ENCODE measurements around the gene MPZL3.

The MPZL3 gene

GRCh38 chr11:118216621-118217481, 35.3 kb downstream of the MPZL3 start:
- no peak overlapping the region for H3K4me3 ChIP-seq

GRCh38 chr11:118215765-118216164, 36.4 kb downstream of the MPZL3 start:
- Histone ChIP-seq H3K4me3 (no peak overlapping the region), H3K9ac (ENCODE audit: insufficient read length) (no peak overlapping the region), H3K36me3 (ENCODE audit: insufficient read depth, low read length) (no peaks in the 10 kb centered on the region), H3K27ac (no peak overlapping the region), H3K9me3 (ENCODE audit: low read depth, low read length) (no peaks in the 10 kb centered on the region)
- no peak for DNase-seq (ENCODE audit: low read depth, low spot score)
- no peak for TF ChIP-seq FOXP2 (optimal IDR thresholded peaks at IDR 0.05; ENCODE audit: control extremely low read depth, extremely low read length, insufficient read depth)
- no peak for TF ChIP-seq POLR2AphosphoS5 (IDR thresholded peaks at IDR 0.05; ENCODE audit: borderline replicate concordance, low read depth, low read length)
- no peak for TF ChIP-seq EZH2 (IDR thresholded peaks at IDR 0.05)

More at GRCh38 chr11:118216621-118217481, 35.3 kb downstream of the MPZL3 start:
- Histone ChIP-seq H3K9me3 (ENCODE audit: low read depth, low read length) (no peaks in the 10 kb centered on the region), H3K27ac (no peak overlapping the region), H3K9ac (ENCODE audit: insufficient read length) (no peak overlapping the region), H3K36me3 (ENCODE audit: insufficient read depth, low read length) (no peaks in the 10 kb centered on the region)
- no peak for DNase-seq (ENCODE audit: low read depth, low spot score)
- TF ChIP-seq EZH2 (IDR thresholded peaks at IDR 0.05), result no peak
- no peak for TF ChIP-seq POLR2AphosphoS5 (IDR thresholded peaks at IDR 0.05; ENCODE audit: borderline replicate concordance, low read depth, low read length)
- no peak for TF ChIP-seq FOXP2 (optimal IDR thresholded peaks at IDR 0.05; ENCODE audit: control extremely low read depth, extremely low read length, insufficient read depth)

- TF ChIP-seq POLR2AphosphoS5 (IDR thresholded peaks at IDR 0.05; ENCODE audit: borderline replicate concordance, low read depth, low read length) (no peak), EZH2 (IDR thresholded peaks at IDR 0.05) (no peak), FOXP2 (optimal IDR thresholded peaks at IDR 0.05; ENCODE audit: control extremely low read depth, extremely low read length, insufficient read depth) (no peak)
- H3K27ac ChIP-seq, result no peak overlapping the region
- no peaks in the 10 kb centered on the region for H3K9me3 ChIP-seq (ENCODE audit: low read depth, low read length)
- no peak overlapping the region for H3K4me3 ChIP-seq
- H3K36me3 ChIP-seq (ENCODE audit: insufficient read depth, low read length), result no peaks in the 10 kb centered on the region
- H3K9ac ChIP-seq (ENCODE audit: insufficient read length), result no peak overlapping the region
- DNase-seq (ENCODE audit: low read depth, low spot score), result no peak
Observed at GRCh38 chr11:118215262-118215661, 36.9 kb downstream of the MPZL3 start.

GRCh38 chr11:118214210-118214914, 37.8 kb downstream of the MPZL3 start:
- no peak overlapping the region for H3K9ac ChIP-seq (ENCODE audit: insufficient read length)
- no peak for DNase-seq (ENCODE audit: low read depth, low spot score)
- H3K27ac ChIP-seq, result no peak overlapping the region
- no peaks in the 10 kb centered on the region for H3K36me3 ChIP-seq (ENCODE audit: insufficient read depth, low read length)
- TF ChIP-seq EZH2 (IDR thresholded peaks at IDR 0.05), result no peak
- TF ChIP-seq FOXP2 (optimal IDR thresholded peaks at IDR 0.05; ENCODE audit: control extremely low read depth, extremely low read length, insufficient read depth), result no peak
- TF ChIP-seq POLR2AphosphoS5 (IDR thresholded peaks at IDR 0.05; ENCODE audit: borderline replicate concordance, low read depth, low read length), result no peak
- no peak overlapping the region for H3K4me3 ChIP-seq
- no peaks in the 10 kb centered on the region for H3K9me3 ChIP-seq (ENCODE audit: low read depth, low read length)

- no peak for TF ChIP-seq POLR2AphosphoS5 (IDR thresholded peaks at IDR 0.05; ENCODE audit: borderline replicate concordance, low read depth, low read length)
- no peak for TF ChIP-seq EZH2 (IDR thresholded peaks at IDR 0.05)
Observed at GRCh38 chr11:118213781-118214180, 38.4 kb downstream of the MPZL3 start.

GRCh38 chr11:118213201-118213600, 39.0 kb downstream of the MPZL3 start:
- TF ChIP-seq EZH2 (IDR thresholded peaks at IDR 0.05), result no peak
- no peak for TF ChIP-seq FOXP2 (optimal IDR thresholded peaks at IDR 0.05; ENCODE audit: control extremely low read depth, extremely low read length, insufficient read depth)
- TF ChIP-seq POLR2AphosphoS5 (IDR thresholded peaks at IDR 0.05; ENCODE audit: borderline replicate concordance, low read depth, low read length), result no peak
- Histone ChIP-seq H3K36me3 (ENCODE audit: insufficient read depth, low read length) (no peaks in the 10 kb centered on the region), H3K27ac (no peak overlapping the region), H3K9ac (ENCODE audit: insufficient read length) (no peak overlapping the region), H3K9me3 (ENCODE audit: low read depth, low read length) (no peaks in the 10 kb centered on the region), H3K4me3 (no peak overlapping the region)
- no peak for DNase-seq (ENCODE audit: low read depth, low spot score)

More at GRCh38 chr11:118213781-118214180, 38.4 kb downstream of the MPZL3 start:
- no peaks in the 10 kb centered on the region for H3K36me3 ChIP-seq (ENCODE audit: insufficient read depth, low read length)
- no peak overlapping the region for H3K27ac ChIP-seq
- no peak for DNase-seq (ENCODE audit: low read depth, low spot score)
- H3K4me3 ChIP-seq, result no peak overlapping the region
- no peak overlapping the region for H3K9ac ChIP-seq (ENCODE audit: insufficient read length)
- H3K9me3 ChIP-seq (ENCODE audit: low read depth, low read length), result no peaks in the 10 kb centered on the region

GRCh38 chr11:118212781-118213191, 39.4 kb downstream of the MPZL3 start:
- TF ChIP-seq EZH2 (IDR thresholded peaks at IDR 0.05) (no peak), FOXP2 (optimal IDR thresholded peaks at IDR 0.05; ENCODE audit: control extremely low read depth, extremely low read length, insufficient read depth) (no peak), POLR2AphosphoS5 (IDR thresholded peaks at IDR 0.05; ENCODE audit: borderline replicate concordance, low read depth, low read length) (no peak)
- Histone ChIP-seq H3K9ac (ENCODE audit: insufficient read length) (no peak overlapping the region), H3K36me3 (ENCODE audit: insufficient read depth, low read length) (no peaks in the 10 kb centered on the region), H3K4me3 (no peak overlapping the region), H3K27ac (no peak overlapping the region), H3K9me3 (ENCODE audit: low read depth, low read length) (no peaks in the 10 kb centered on the region)
- DNase-seq (ENCODE audit: low read depth, low spot score), result no peak

GRCh38 chr11:118212131-118212725, 39.9 kb downstream of the MPZL3 start:
- DNase-seq (ENCODE audit: low read depth, low spot score), result no peak

More at GRCh38 chr11:118212131-118212725, 39.9 kb downstream of the MPZL3 start:
- Histone ChIP-seq H3K4me3 (no peak overlapping the region), H3K27ac (no peak overlapping the region), H3K9ac (ENCODE audit: insufficient read length) (no peak overlapping the region), H3K36me3 (ENCODE audit: insufficient read depth, low read length) (no peaks in the 10 kb centered on the region), H3K9me3 (ENCODE audit: low read depth, low read length) (no peaks in the 10 kb centered on the region)
- TF ChIP-seq FOXP2 (optimal IDR thresholded peaks at IDR 0.05; ENCODE audit: control extremely low read depth, extremely low read length, insufficient read depth) (no peak), EZH2 (IDR thresholded peaks at IDR 0.05) (no peak)

All from SK-N-MC (cell line).